ENCODE measurements around the gene NCR2.
A peak's percentile ranks its signal among the peaks of the same experiment; 100 is the strongest.

Gene NCR2

GRCh38 chr6:41359617-41360313 is 24.4 kb downstream of the NCR2 start:
- Histone ChIP-seq H3K36me3 (ENCODE audit: low read depth) (no peaks in the 10 kb centered on the region), H3K4me3 (ENCODE audit: severe bottlenecking) (no peak overlapping the region), H3K4me1 (ENCODE audit: insufficient read depth, poor library complexity, severe bottlenecking) (no peaks in the 10 kb centered on the region), H3K27ac (ENCODE audit: poor library complexity, severe bottlenecking) (no peak overlapping the region), H3K27me3 (ENCODE audit: insufficient read depth, poor library complexity, severe bottlenecking) (peaks cover 6% of the 10 kb centered on the region), H3K9me3 (ENCODE audit: severe bottlenecking) (peaks cover 6% of the 10 kb centered on the region)
- no peak for TF ChIP-seq CTCF (IDR thresholded peaks at IDR 0.05; ENCODE audit: poor library complexity, severe bottlenecking)
- ATAC-seq (ENCODE audit: low read depth) (no peak), DNase-seq (ENCODE audit: low spot score) (no peak)

- DNase-seq (ENCODE audit: low spot score): no peak
- H3K4me1 ChIP-seq (ENCODE audit: insufficient read depth, poor library complexity, severe bottlenecking): no peaks in the 10 kb centered on the region
- peaks cover 6% of the 10 kb centered on the region for H3K9me3 ChIP-seq (ENCODE audit: severe bottlenecking)
- H3K4me3 ChIP-seq (ENCODE audit: severe bottlenecking): no peak overlapping the region
- ATAC-seq (ENCODE audit: low read depth): no peak
- H3K27me3 ChIP-seq (ENCODE audit: insufficient read depth, poor library complexity, severe bottlenecking): peaks cover 6% of the 10 kb centered on the region
- H3K27ac ChIP-seq (ENCODE audit: poor library complexity, severe bottlenecking): no peak overlapping the region
- no peaks in the 10 kb centered on the region for H3K36me3 ChIP-seq (ENCODE audit: low read depth)
- no peak for TF ChIP-seq CTCF (IDR thresholded peaks at IDR 0.05; ENCODE audit: poor library complexity, severe bottlenecking)
These were observed 24.9 kb downstream of the NCR2 start for GRCh38 chr6:41360314-41360685.

GRCh38 chr6:41366150-41366549 is 30.7 kb downstream of the NCR2 start:
- H3K27me3 ChIP-seq (ENCODE audit: insufficient read depth, poor library complexity, severe bottlenecking): peaks cover 24% of the 10 kb centered on the region
- no peak for DNase-seq (ENCODE audit: low spot score)
- TF ChIP-seq CTCF (IDR thresholded peaks at IDR 0.05; ENCODE audit: poor library complexity, severe bottlenecking): no peak

GRCh38 chr6:41367061-41367460 is 31.7 kb downstream of the NCR2 start:
- TF ChIP-seq CTCF (IDR thresholded peaks at IDR 0.05; ENCODE audit: poor library complexity, severe bottlenecking): no peak
- Histone ChIP-seq H3K4me3 (ENCODE audit: severe bottlenecking) (no peak overlapping the region), H3K9me3 (ENCODE audit: severe bottlenecking) (no peaks in the 10 kb centered on the region), H3K36me3 (ENCODE audit: low read depth) (no peaks in the 10 kb centered on the region), H3K4me1 (ENCODE audit: insufficient read depth, poor library complexity, severe bottlenecking) (no peaks in the 10 kb centered on the region), H3K27ac (ENCODE audit: poor library complexity, severe bottlenecking) (no peak overlapping the region), H3K27me3 (ENCODE audit: insufficient read depth, poor library complexity, severe bottlenecking) (peaks cover 32% of the 10 kb centered on the region)
- ATAC-seq (ENCODE audit: low read depth) (no peak), DNase-seq (ENCODE audit: low spot score) (no peak)

More at GRCh38 chr6:41366150-41366549, 30.7 kb downstream of the NCR2 start:
- Histone ChIP-seq H3K4me3 (ENCODE audit: severe bottlenecking) (no peak overlapping the region), H3K4me1 (ENCODE audit: insufficient read depth, poor library complexity, severe bottlenecking) (no peaks in the 10 kb centered on the region), H3K27ac (ENCODE audit: poor library complexity, severe bottlenecking) (no peak overlapping the region), H3K36me3 (ENCODE audit: low read depth) (no peaks in the 10 kb centered on the region), H3K9me3 (ENCODE audit: severe bottlenecking) (no peaks in the 10 kb centered on the region)
- ATAC-seq (ENCODE audit: low read depth): no peak

DNA sequence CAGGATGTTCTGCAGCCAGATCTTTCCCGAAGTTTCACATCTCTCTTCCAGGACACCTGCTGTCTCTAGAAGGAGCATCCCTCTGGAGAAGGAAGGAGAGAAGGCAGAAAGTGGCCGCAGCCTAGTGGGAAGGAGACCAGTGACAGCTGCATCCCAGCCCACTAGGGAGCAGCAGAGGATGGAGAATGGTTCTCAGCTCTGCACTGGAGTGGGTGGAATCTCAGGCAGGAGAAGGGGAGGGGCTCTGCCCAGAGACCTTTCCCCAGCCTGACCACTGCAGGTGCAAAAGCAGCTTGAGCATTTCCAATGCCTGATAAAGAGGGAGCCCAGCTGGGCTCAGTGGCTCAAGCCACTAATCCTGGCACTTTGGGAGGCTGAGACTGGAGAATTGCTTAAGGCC is 32.3 kb downstream of the NCR2 start:
- ATAC-seq (ENCODE audit: low read depth): peak; percentile 91

More for the DNA sequence above, 32.3 kb downstream of the NCR2 start:
- Histone ChIP-seq H3K4me1 (ENCODE audit: insufficient read depth, poor library complexity, severe bottlenecking) (no peaks in the 10 kb centered on the region), H3K27ac (ENCODE audit: poor library complexity, severe bottlenecking) (no peak overlapping the region), H3K4me3 (ENCODE audit: severe bottlenecking) (no peak overlapping the region), H3K9me3 (ENCODE audit: severe bottlenecking) (no peaks in the 10 kb centered on the region), H3K36me3 (ENCODE audit: low read depth) (no peaks in the 10 kb centered on the region), H3K27me3 (ENCODE audit: insufficient read depth, poor library complexity, severe bottlenecking) (peaks cover 36% of the 10 kb centered on the region)
- peak; percentile 51 for TF ChIP-seq CTCF (IDR thresholded peaks at IDR 0.05; ENCODE audit: poor library complexity, severe bottlenecking)
- DNase-seq (ENCODE audit: low spot score): no peak

Data from RWPE2 (cell line).